Panc1 (cell line): ENCODE measurements around the gene KCND3. TPM values are rescaled to one million over a fixed set of nuclear protein-coding genes. Genes with fewer than 3 reads are reported as not detected.

Source experiments
- ATAC-seq: fragments of 200-7000 bp; cut with Tn5 transposase; 2 replicates; pipeline ENCODE4 v1.9.1; 2020; ENCODE audit warnings: mild to moderate bottlenecking, moderate library complexity
- BruUV-seq: library from RNA; stranded (reverse); fragments of 400-500 nt; replicated peaks from 2 replicates; lab custom pipeline; 2021; lab: Mats Ljungman, UMichigan
- CTCF ChIA-PET: fragments of 300-600 bp; sonication (Branson Sonifier 250); formaldehyde crosslinking; loops from one replicate; lab custom pipeline; 2022; ENCODE audit warnings: antibody characterized with exemption; lab: Charles Lee
- POLR2A ChIA-PET: fragments of 300-600 bp; sonication (Branson Sonifier 250); formaldehyde crosslinking; loops from one replicate; lab custom pipeline; 2022; ENCODE audit warnings: antibody characterized with exemption; lab: Charles Lee
- DNase-seq: peaks from one replicate; pipeline ENCODE4 v3.0.0-alpha.2; 2010; ENCODE audit warnings: low read depth, low spot score
- H3K27ac ChIP-seq: 2 replicates; pipeline ENCODE4 v1.5.1; 2011; ENCODE audit warnings: mild to moderate bottlenecking, low read length, inconsistent platforms
- H3K27me3 ChIP-seq: fragments of 200-500 bp; sonication (Bioruptor generic); 2 replicates; pipeline ENCODE4 v1.6.0; 2014; ENCODE audit warnings: low read length, inconsistent platforms; ENCODE audit not compliant: control insufficient read depth, insufficient read depth
- H3K36me3 ChIP-seq: fragments of 200-500 bp; sonication (Bioruptor generic); 2 replicates; pipeline ENCODE4 v1.5.1; 2014; ENCODE audit warnings: inconsistent platforms, mild to moderate bottlenecking, low read length, moderate library complexity; ENCODE audit not compliant: control insufficient read depth, insufficient read depth
- H3K4me1 ChIP-seq: 2 replicates; pipeline ENCODE4 v1.5.1; 2011; ENCODE audit warnings: inconsistent platforms, mild to moderate bottlenecking, low read length, moderate library complexity; ENCODE audit not compliant: control insufficient read depth, insufficient read depth
- H3K4me3 ChIP-seq, 2 experiments: 2 replicates each; pipeline ENCODE4 v1.5.1; 2011 to 2012; ENCODE audit warnings: low read depth in 2 of 2, low read length in 2 of 2, mild to moderate bottlenecking in 2 of 2, inconsistent platforms in 1 of 2, moderate library complexity in 1 of 2
- H3K9me3 ChIP-seq: fragments of 200-500 bp; sonication (Bioruptor generic); 2 replicates; pipeline ENCODE4 v1.5.1; 2014; ENCODE audit warnings: low read depth, mild to moderate bottlenecking, inconsistent platforms, low read length, moderate library complexity; ENCODE audit not compliant: control insufficient read depth, insufficient read depth
- CTCF ChIP-seq: fragments of 450-650 bp; IDR thresholded peaks from 2 replicates; pipeline ENCODE4 v1.5.1; 2017; ENCODE audit warnings: mild to moderate bottlenecking
- POLR2AphosphoS5 ChIP-seq: IDR thresholded peaks from 2 replicates; pipeline ENCODE4 v1.6.1; 2012; ENCODE audit warnings: mild to moderate bottlenecking, low read depth, low read length, moderate library complexity
- REST ChIP-seq, 2 experiments: IDR thresholded peaks; 2 replicates each; pipeline ENCODE4 v1.6.1; 2011 to 2012; ENCODE audit warnings: low read depth in 2 of 2, control low read depth in 1 of 2, low read length in 1 of 2, mild to moderate bottlenecking in 1 of 2, moderate library complexity in 1 of 2; ENCODE audit not compliant: insufficient read depth in 1 of 2
- SIN3A ChIP-seq: IDR thresholded peaks from 2 replicates; pipeline ENCODE4 v1.6.1; 2012; ENCODE audit warnings: low read depth, mild to moderate bottlenecking, low read length, moderate library complexity, borderline replicate concordance; ENCODE audit not compliant: insufficient read depth
- TCF7L2 ChIP-seq: IDR thresholded peaks from 2 replicates; pipeline ENCODE4 v1.6.1; 2011; ENCODE audit warnings: mild to moderate bottlenecking, low read depth, low read length, inconsistent platforms
- in situ Hi-C: cut with HindIII; loops from 2 replicates; pipeline ENCODE4 v1.10.0; 2016; ENCODE audit warnings: low sequenced_read_pairs, low pct_unique_long_range_greater_than_20kb
- intact Hi-C: fragments of 100-400 bp; cut with micrococcal nuclease; formaldehyde crosslinking; loops from one replicate; pipeline ENCODE4 v1.10.0; 2022; ENCODE audit not compliant: unreplicated experiment
- total RNA-seq: library from RNA; stranded (reverse); gene quantifications from one replicate; pipeline ENCODE4 v1.2.1, GENCODE V29; 2021; ENCODE audit not compliant: unreplicated experiment

Gene KCND3
- total RNA-seq, 1 experiment from 2014 or later: not detected

- DNase-seq (no peak), ATAC-seq (no peak)
- no peaks in the 10 kb centered on the region for H3K36me3 ChIP-seq
- H3K4me1 ChIP-seq: no peaks in the 10 kb centered on the region
- no TSS peak for BruUV-seq
- TF ChIP-seq SIN3A (no peak), CTCF (no peak), POLR2AphosphoS5 (no peak), TCF7L2 (no peak)
- ChIA-PET POLR2A (no interaction called here), CTCF (no interaction called here)
- in situ Hi-C loops: no loop called here
- H3K9me3 ChIP-seq: no peaks in the 10 kb centered on the region
- H3K4me3 ChIP-seq: no peak overlapping the region
- H3K27me3 ChIP-seq: no peaks in the 10 kb centered on the region
- intact Hi-C loops: no loop called here
- no peak overlapping the region for H3K27ac ChIP-seq
These were observed 266.2 kb downstream of the KCND3 start for GRCh38 chr1:111723091-111723806.

- intact Hi-C loops: no loop called here
- Histone ChIP-seq H3K27me3 (no peaks in the 10 kb centered on the region), H3K27ac (no peak overlapping the region), H3K4me1 (no peaks in the 10 kb centered on the region), H3K36me3 (no peaks in the 10 kb centered on the region), H3K9me3 (no peaks in the 10 kb centered on the region), H3K4me3 (no peak overlapping the region)
- in situ Hi-C loops: no loop called here
- no peak for TF ChIP-seq SIN3A
- TF ChIP-seq REST (IDR thresholded peaks at IDR 0.05; ENCODE audit: insufficient read depth in 1 of 2, low read depth in 2 of 2, low read length in 1 of 2): no peak
- TF ChIP-seq TCF7L2: no peak
- TF ChIP-seq POLR2AphosphoS5: no peak
- TF ChIP-seq CTCF: no peak
- POLR2A ChIA-PET: no interaction called here
- BruUV-seq: no TSS peak
- CTCF ChIA-PET: no interaction called here
- no peak for ATAC-seq
- DNase-seq: no peak
These were observed 268.3 kb downstream of the KCND3 start for GRCh38 chr1:111720977-111721786.

Other genes with a start within 250 kb of the KCND3 start
- 9.1 TPM for gene DDX20, start 233.8 kb downstream of the KCND3 start, total RNA-seq